ENCODE data around the gene SPINK6. TPM values are rescaled to one million over a fixed set of nuclear protein-coding genes. Genes with fewer than 3 reads are reported as not detected.

SPINK6 gene
- total RNA-seq = not detected in 2 replicates

GRCh38 chr5:148202531-148203203 lies at the start of gene SPINK6:
Gene SPINK6, plus strand, starts transcription at chr5:148203042. Its CDS starts 55 bp downstream, at chr5:148203097.

GRCh38 chr5:148168246-148168645 lies 34.6 kb upstream of the SPINK6 start, which contains the start of gene SPINK14:
Gene SPINK14, plus strand, starts transcription at chr5:148168546. Its CDS starts 1,187 bp downstream, at chr5:148169733.

GRCh38 chr5:148238418-148238794 lies 35.6 kb downstream of the SPINK6 start, which contains the start of gene MARCOL:
Gene MARCOL, plus strand, starts transcription at chr5:148238525. Its CDS starts 73 bp downstream, at chr5:148238598.

Other genes starting within 250 kb of the SPINK6 start
- not detected in 2 replicates for gene SPINK5, start 139.1 kb upstream of the SPINK6 start, total RNA-seq
- not detected in 2 replicates for gene SPINK14, start 34.5 kb upstream of the SPINK6 start, total RNA-seq
- gene MARCOL, start 35.5 kb downstream of the SPINK6 start, total RNA-seq = not detected in 2 replicates
- gene SPINK13, start 65.8 kb downstream of the SPINK6 start, total RNA-seq = not detected in 2 replicates
- not detected in 2 replicates for gene SPINK7, start 109.4 kb downstream of the SPINK6 start, total RNA-seq
- not detected in 2 replicates for gene SPINK9, start 132.5 kb downstream of the SPINK6 start, total RNA-seq
- gene FBXO38, start 180.9 kb downstream of the SPINK6 start, total RNA-seq = 61.7 and 72.3 TPM in 2 replicates